ENCODE results near the gene MTFP1.
"Not testable (repeated sequence)": the region's sequence is repeated elsewhere in the genome, so short reads cannot be mapped to it uniquely, and the experiment has no call there.

Gene MTFP1

DNA sequence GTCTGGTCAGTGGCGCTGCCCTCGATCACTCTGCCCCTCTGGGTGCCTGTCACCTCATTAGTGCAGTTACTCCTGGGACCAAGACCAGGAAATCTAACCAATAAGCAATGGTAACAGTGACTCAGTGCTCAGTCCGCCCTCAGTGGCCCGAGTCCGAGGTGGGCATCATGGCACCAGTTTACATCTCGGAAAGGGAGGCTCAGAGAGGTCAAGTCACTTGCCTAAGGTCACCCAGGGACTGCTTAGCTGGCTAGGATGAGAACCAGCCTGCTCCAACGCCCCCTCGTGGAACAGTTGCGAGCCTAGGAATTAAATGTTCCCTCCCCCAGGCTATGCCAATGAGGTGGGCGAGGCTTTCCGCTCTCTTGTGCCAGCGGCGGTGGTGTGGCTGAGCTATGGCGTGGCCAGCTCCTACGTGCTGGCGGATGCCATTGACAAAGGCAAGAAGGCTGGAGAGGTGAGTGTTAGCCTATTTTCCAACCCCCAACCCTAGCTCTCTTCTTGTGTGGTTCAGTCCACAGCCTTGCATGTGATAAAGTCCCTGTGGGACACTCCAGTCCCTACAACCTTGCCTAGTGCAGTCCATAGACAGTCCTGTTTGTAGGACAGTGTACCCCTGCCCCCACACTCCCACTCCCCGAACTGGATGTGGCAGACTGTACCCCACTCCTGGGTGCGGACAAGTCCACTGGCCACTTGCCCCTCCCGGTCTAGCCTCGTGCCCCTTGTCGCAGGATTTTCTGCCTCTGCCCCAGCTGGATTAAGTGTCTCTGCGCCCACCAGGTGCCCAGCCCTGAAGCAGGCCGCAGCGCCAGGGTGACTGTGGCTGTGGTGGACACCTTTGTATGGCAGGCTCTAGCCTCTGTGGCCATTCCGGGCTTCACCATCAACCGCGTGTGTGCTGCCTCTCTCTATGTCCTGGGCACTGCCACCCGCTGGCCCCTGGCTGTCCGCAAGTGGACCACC, 1.1 kb downstream of the MTFP1 start:
- DNase-seq: peak; percentile 93

DNA sequence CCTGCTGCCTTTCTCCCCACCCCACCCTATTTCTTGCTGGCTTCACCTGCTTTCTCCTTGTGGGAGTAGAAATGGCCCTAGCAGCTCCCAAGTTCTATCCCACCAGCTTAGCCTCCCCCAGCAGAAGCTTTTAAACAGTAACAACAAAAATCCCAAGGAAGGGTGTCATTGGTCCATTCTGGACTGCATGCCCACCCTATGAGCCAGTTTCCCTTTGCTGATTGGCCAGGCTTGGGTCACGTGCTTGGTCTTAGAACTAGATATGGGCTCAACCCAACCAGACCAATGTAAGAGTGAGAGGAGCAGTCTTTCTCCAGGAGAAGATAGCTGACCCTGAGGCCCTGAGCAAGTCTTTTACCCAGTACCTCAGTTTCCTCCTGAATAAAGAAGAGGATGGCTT, 2.3 kb downstream of the MTFP1 start:
- no peak for DNase-seq

DNA sequence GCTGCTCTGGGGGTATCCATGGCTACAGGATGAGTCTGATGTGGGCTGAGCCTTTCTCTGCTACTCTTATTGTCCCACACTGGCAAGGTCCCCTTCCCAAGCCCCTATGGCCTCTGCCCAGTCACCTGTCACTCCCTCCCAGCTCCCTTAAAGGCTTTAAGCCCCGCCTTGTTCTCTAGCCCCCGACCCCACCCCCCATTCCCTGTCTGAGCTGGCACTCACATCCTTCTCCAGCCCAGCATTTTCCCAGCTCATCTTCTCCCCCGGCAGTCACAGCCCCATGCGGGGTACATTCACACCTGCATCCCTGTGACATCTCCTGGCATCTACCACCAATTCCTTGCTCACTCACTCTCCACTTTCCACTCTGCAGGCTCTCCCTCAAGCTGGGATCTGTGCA, 4.3 kb downstream of the MTFP1 start:
- no peak for DNase-seq

DNA sequence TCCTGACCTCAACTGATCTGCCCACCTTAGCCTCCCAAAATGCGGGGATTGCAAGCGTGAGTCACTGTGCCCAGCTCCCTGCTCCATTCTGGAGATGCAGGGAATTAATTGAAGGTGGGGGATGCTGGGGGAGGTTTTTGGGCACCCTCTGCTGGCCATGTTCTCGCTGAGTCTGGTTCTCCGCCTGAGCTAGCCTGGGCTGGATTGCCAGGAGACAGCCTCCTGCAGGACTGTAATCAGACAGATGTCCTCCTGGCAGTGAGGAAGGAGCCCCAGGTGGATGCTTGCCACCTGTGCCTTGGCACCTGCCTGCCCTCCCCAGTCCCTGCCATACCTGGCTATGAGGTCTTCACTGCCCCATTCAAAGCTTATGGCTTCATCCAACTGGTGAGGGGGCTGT, 5.4 kb downstream of the MTFP1 start:
- no peak for DNase-seq

DNA sequence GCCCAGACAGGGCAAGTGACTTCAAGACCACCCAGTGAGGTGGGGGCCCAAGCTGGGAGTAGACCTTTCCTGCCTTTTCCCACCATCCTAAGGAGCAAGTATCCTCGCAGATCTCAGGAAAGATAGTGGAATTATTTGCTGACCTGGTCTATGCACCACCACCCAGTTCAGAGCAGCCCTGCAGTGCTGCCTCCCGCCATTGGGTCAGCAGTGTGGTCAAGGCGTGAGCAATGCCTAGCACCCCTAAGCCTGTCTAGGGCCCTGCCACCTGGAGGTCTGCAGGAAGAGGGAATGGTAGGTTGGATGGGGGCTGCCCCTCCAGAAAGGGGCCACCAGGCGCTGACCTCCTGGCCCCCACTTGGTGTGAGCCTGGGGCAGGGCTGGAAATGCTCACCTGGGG, 6.5 kb downstream of the MTFP1 start:
- no peak for DNase-seq

DNA sequence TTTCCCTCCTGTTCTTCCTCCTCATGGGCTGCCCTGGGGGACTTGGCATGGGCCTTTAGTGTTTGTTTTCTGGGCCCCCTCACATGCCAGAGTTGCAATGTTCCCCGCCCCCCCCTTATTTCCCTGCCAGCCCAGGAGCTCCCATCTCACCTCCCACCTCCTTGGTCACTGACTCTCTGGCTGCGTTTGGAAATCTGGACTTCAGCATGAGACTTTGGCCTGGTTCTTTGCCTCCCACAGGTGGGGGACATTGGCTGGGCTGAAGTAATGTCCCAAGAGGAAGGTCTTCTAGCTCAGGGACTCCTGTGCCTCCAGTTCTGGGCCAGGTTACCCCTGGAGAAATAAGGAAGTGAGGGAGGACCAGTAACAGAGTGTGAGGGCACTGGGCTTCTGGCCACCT, 7.0 kb downstream of the MTFP1 start:
- no peak for DNase-seq

DNA sequence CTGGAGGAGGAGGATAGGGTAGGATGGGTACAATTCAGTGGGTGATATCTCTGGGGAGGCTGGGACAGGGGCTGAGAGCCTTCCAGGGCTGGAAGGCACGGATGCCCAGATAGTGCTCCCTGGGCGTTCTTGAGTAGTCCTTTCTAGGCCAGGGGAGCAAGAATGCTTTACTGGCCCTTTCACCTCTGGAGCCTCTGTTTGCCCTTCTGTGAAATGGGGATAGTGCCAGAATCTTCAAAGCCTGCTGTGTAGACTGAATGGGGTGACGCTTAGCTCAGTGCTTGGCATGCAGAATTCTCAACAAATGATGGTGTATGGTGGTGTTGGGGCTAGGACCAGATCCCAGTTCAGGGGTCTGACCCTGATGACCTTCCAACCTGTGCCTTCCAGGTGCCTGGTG, 7.7 kb downstream of the MTFP1 start:
- DNase-seq: no peak

DNA sequence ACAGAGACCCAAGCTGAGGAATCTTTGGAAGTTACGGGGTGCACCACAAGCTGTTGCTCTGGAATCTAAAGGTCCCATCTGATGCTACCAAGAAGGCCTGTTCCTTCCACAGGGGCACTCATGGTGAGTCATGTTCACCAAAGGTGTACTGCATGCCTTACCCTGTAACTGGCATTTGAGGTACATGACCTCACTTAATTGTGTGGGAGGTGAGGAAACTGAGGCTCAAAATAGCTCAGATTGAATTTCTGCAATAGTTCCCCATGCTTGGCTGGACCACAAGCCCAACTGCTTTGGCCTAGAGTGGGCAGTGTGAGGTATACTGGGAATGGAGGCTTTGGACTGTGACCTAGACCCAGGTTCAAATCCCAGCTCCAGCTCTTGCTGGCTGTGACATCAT, 8.2 kb downstream of the MTFP1 start:
- no peak for DNase-seq

DNA sequence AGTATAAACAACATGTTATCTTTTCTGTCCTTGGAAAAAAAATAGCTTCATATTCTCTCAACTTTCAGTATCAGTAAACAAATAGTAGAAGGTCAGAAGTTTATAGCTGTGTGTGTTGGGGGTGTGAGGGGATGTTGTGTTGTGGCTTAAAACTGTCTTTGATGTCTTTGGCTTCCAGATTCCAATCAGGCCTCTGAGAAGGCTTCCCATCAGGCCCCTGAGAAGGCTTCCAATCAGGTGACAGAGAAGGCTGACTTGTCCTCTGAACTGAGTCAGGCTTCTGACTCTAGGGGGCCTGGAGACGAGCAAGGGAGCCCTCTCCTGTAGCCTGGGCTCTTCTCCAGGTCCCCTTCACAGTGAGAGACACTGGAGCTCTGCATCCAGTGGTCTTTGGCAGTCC, 9.3 kb downstream of the MTFP1 start:
- no peak for DNase-seq

DNA sequence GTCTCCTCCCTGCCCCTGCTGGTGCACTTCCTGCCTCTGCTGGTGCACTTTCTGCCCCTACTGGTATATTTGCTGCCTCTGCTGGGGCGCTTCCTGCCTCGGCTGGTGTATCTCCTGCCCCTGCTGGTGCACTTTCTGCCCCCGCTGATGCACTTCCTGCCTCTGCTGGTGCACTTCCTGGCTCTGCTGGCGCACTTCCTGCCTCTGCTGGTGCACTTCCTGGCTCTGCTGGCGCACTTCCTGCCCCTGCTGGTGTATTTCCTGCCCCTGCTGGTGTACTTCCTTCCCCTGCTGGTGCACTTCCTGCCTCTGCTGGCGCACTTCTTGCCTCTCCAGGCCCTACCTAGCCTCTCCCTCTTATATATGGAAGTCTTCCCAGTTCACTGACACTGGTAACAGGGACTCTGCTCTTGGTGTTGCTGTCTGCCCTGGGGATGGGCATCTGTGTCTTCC, 10.1 kb downstream of the MTFP1 start:
- peak; percentile 77 for DNase-seq

DNA sequence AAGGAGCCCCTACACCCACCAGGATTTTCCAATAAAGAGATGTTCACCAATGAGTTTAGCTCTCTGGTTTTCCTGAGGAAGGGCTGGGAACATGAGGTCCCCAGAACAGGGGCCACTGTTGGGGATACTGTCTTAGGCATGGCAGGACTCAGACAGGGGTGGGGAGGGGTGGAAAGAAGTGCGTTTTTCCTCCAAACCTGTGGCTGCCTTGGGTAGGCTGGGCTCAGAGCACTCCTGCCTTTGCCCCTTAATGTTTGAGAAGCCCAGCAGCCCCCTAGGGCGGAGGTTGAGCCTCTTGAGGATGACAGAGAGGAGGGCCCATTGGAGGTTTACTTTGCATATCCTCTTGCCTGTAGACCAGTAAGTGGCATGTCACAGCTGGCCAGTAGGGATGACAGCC, 10.6 kb downstream of the MTFP1 start:
- no peak for DNase-seq

DNA sequence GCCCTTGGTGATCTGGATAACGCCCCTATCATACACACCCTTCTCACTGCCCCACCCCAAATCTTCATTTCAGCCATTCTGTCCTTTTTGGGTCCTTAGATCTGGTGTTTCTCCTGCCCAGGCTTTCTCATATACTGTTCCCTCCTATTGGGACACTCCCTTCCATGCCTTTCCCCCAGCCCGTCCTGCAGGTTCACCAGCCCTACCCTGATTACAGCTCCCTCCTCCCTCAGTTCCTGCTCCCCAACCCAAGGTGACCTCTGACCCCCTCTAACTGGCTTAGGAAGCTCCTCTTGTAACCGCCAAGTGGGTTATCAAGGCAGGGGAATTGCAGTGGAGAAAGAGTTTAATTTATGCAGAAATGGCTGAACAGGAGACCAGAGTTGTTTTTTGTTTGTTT, 13.0 kb downstream of the MTFP1 start:
- DNase-seq: no peak

DNA sequence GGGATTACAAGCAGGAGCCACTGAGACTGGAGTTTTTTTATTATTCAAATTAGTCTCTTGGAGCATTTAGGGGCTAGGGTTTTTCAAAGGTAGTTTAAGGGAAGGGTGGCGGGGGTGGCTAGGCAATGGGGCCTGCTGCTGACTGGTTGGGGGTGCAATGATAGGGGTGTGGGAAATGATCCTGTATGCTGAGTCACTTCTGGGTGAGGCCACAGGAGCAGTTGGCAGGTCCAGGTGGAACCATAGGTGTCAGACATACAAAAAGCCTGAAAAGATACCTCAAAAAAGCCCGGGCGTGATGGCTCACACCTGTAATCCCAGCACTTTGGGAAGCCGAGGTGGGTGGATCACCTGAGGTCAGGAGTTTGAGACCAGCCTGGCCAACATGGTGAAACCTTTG, 13.7 kb downstream of the MTFP1 start:
- no peak for DNase-seq

DNA sequence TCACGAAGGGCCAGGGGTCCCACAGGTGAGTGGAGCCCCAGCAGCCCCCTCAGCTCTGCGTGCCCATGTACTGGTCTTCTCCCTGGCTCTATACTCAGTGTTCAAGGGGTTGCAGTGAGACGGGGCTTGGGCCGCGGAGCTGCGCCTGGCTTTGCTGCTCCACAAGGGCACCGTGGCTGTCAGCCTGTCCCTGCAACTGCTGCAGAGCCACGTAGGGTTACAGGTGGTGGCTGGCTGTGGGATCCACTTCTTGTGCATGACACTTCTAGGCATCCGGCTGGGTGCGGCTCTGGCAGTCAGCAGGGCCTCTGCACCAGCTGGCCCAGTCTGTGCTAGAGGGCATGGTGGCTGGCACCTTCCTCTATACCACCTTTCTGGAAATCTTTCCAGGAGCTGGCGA, 14.3 kb downstream of the MTFP1 start:
- DNase-seq: no peak

DNA sequence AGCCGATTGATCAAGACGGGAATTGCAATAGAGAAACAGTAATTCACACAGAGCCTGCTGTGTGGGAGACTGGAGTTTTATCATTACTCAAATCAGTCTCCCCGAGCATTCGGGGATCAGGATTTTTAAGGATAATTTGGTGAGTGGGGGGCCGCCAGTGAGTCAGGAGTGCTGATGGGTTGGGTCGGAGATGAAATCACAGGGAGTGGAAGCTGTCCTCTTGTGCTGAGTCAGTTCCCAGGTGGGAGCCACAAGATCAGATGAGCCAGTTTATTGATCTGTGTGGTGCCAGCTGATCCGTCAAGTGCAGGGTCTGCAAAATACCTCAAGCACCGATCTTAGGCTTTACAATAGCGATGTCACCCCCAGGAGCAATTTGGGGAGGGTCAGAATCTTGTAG, 15.5 kb downstream of the MTFP1 start:
- DNase-seq: no peak

DNA sequence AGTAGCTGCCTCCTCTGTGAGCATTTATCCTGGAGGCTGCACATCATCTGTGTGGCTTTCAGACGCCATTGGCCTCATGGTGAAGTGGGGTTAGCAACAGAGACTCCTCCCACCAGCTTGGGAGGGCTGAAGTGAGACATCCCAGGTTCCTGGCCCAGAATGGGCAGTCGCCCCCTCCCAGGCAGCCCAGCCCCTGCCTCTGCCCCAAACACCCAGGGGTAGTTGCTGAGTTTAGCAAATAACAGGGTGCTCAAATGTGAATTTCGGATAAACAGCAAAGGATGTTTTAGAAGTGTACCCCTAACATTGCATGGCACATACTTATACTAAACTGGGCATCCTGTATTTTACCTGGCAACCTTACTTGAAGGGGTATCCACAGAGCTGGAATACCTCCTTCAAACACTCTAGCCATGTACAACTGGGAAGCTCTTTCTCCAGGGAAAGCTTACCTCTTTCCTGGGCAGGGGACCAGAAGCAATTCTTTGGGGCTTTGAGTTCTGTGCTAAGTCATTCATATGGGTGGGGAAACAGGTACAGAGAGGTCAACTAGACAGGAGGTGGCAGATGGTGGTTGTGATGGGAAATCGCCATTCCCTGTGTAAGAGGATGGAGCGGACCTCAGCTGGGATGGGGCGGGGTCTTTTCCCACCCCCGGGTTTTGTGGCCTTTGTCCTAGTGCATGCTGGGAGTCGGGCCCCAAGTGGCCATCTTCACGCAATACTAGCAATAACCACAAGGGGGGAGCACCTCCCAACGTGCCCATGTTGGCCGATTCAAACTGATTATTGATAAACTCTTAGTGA, 19.3 kb downstream of the MTFP1 start:
- peak; percentile 79 for DNase-seq

DNA sequence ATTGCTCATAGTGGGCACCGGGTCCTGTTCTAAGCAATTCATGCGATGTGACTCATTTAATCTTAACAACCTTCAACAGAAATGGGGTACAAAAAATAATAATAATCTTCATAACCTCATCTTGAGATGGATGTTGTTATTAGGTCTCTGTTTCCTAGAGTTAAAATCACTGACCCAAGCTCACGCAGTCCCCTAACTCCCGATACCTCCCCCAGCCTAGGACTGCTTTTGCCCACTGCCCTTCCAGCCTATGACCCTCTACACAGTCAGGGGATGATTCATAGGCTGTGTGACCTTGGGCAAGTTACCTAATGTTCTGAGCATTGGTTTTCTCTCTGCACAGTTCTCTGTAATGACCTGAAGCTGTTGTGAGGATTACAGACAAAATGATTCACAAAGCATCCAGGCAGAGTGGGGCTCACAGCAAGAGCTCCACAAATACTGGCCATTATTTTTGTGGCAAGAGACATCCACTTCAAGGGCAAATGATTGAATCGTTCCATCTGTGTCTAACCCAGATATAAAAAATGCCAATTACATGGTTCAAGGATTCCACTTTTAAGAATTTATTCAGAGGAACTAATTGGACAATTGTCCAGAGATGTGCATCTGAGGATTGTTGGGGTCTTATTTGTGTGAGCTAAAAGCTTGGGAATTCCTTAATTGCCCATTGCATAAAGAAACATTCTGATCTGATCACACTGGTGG, 20.0 kb downstream of the MTFP1 start:
- no peak for DNase-seq

DNA sequence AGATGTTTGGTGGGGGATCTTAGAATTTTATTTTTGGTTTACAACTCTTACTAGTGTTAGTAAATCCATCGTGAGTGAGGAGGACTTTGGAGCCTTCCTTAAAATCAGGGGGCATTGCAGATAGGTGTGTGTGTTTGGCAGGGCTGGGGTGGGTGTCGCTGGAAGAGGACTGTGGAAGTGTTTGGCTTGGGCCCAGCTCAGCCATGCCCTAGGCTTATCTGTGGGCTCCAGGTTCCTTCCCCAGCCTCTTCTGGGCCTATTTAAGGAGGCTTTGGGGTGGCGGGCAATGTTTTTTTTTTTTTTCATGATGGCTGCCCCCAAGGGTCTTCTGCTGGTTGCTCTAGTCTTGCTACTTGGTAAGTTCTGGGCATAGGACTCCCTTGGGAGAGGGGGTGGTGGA, 22.1 kb downstream of the MTFP1 start:
- no peak for DNase-seq

DNA sequence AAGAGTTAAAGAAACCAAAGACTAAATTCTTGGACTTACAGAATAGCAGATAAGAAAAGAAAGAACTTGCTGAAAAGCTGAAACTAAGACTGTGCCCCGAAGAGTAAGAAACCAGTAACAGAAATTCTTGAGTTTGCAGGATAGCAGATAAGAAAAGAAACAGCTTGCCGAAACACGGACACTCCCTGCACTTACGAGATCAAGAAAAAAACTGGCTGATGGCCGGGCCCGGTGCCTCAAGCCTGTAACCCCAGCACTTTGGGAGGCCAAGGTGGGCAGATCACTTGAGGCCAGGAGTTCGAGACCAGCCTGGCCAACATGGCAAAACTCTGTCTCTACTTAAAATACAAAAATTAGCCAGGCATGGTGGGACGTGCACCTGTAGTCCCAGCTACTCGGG, 25.9 kb downstream of the MTFP1 start:
- not testable (repeated sequence) for DNase-seq

DNA sequence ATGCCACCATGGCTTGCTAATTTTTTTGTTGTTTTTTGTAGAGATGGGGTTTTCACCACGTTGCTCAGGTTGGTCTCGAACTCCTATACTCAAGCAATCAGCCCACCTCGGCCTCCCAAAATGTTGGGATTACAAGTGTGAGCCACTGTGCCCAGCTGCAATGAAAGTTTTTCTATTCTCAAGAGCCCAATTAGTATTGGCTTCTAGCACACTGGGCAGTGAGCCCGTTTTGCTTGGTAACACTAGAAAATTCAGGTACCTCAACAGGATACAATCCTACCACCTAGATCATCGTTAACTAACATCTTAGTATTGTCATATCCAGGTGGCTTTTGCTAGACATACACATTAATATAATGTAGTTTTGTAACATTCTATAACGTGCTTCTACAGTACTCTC, 27.3 kb downstream of the MTFP1 start:
- DNase-seq: no peak

DNA sequence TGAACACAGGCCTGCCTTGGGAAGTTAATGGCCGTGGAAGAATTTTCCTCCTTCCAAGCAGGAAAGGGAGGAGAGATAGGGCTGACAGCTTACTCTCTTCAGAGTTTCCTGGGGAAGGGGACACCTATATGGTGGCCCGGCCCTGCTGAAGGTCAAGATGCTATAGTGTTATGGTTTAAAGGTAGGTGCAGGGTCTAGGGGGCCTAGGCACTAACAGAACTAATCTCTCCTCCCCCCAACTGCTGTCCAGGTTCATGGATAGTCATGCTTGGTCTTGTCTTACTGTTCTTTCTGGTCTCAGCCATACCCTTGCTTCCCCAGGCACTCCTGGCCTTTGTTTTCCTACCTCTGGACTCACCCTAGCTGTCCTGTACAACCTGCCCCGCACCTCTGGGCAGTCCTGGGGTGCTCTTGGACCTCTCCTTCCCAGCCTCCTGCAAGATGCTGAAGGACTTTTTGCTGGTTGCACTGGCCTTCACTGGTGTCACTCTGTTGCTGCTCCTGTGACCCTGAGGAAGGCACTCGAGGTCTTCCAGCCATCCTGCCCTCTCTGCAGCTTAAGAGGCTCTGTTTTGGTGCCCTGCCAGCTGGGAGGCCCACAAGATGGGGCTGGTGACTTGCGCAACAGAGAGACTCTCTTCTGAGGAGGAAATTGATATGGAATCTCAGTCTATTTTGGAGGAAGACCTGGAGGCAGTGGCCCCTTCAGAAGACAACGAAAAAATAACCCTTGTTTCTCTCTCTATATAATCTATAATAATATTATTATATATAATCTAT, 28.4 kb downstream of the MTFP1 start:
- peak; percentile 42 for DNase-seq

DNA sequence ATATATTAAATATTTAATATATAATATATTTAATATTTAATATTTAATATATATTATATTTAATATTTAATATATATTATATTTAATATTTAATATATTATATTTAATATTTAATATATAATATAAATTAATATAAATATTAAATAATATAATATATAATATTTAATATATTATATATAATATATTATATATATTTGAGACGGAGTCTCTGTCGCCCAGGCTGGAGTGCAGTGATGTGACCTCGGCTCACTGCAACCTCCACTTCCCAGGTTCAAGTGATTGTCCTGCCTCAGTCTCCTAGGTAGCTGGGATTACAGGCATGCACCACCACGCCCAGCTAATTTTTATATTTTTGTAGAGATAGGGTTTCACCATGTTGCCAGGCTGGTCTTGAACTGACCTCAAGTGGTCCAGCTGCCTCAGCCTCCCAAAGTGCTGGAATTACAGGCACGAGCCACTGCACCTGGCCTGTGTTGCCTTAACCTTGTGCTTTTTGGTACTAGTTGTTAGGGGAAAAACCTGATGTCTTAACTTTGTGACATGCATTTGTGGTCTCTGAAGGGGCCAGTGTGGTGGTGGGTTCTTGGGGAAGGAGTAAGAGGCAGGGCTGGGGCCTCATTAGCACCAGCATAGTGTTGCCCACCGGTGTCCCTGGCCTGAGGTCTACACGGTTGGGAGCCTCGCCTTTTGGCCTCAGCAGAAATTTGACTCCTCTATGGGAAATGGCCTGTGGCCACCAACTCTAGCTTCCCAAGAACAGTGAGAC, 29.7 kb downstream of the MTFP1 start:
- DNase-seq: no peak
